Peyer's patch (tissue), 4 donors: ENCODE results near the gene C15orf39.
"Not testable (repeated sequence)": the region's sequence is repeated elsewhere in the genome, so short reads cannot be mapped to it uniquely, and the experiment has no call there.

Experiments
- CTCF ChIP-seq, 6 experiments: fragments of 450-650 bp in 4 of 6; fragments of 200-600 bp in 2 of 6; sonication (generic) in 1 of 6; IDR thresholded peaks; one replicate each; pipeline ENCODE4 v1.5.1; 2017 to 2019; ENCODE audit warnings: antibody characterized with exemption in 6 of 6, mild to moderate bottlenecking in 3 of 6, moderate library complexity in 1 of 6
- POLR2A ChIP-seq, 2 donors: fragments of 450-650 bp; IDR thresholded peaks; one replicate each; pipeline ENCODE4 v1.5.1; 2017; ENCODE audit warnings: antibody characterized with exemption in 2 of 2, mild to moderate bottlenecking in 2 of 2, moderate library complexity in 2 of 2

GRCh38 chr15:75245741-75246140 lies 44.1 kb downstream of the C15orf39 start:
- not testable (repeated sequence) for TF ChIP-seq CTCF, POLR2A (IDR thresholded peaks at IDR 0.05)
